ENCODE results near the gene SELENOH. TPM values are rescaled to one million over a fixed set of nuclear protein-coding genes. Genes with fewer than 3 reads are reported as not detected.

SELENOH gene
- polyA plus RNA-seq, 1 donor (not counting 4 experiments of a cell fraction or from before 2014, with no cell fraction given) = 88.2 TPM

DNA sequence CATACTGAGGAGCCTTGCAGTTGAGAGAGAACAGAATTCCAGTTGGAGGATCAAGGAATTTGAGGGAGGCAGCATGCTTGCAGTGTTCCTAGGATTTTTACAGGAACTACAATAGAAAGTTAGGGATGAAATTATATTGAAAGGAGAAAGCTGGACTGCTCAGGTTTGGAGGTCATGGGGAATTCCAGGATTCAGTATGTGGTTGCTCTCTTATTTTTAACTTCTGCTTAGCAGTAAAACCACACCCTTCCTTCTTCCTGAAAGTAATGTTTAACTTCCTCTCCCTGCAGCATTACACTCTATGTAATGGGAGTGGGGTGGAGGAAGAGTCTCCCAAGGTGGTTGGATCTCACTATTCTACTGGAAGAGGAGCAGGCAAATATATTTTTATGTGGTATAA, 51.6 kb downstream of the SELENOH start:
- dilution Hi-C loops (cut with MboI; ENCODE audit: extremely low pct_ligation_motif_present, low sequenced_read_pairs) = no loop called here
- Histone ChIP-seq H3K36me3 (ENCODE audit: control insufficient read depth in 2 of 2, extremely low read depth in 1 of 2, insufficient read depth in 2 of 2, low read length in 2 of 2) (peaks cover 22 to 26% of the 10 kb centered on the region in 2 experiments), H3K27me3 (ENCODE audit: control insufficient read depth, extremely low read depth, insufficient read depth, low read length) (no peaks in the 10 kb centered on the region), H3K9ac (ENCODE audit: control insufficient read depth, extremely low read depth, insufficient read depth, low read length) (peak overlapping the region; percentile 41), H2AFZ (ENCODE audit: control insufficient read depth, low read length) (no peak overlapping the region), H3K27ac (ENCODE audit: control insufficient read depth, insufficient read depth, low read length) (peak overlapping the region; percentile 66), H3K4me3 (ENCODE audit: control insufficient read depth in 2 of 3, extremely low read depth in 1 of 3, insufficient read depth in 2 of 3, low read depth in 1 of 3, low read length in 3 of 3) (no peak overlapping the region), H3K79me2 (ENCODE audit: control insufficient read depth, insufficient read depth, low read length) (peaks cover 90% of the 10 kb centered on the region), H3K9me3 (ENCODE audit: control insufficient read depth, low read depth, low read length) (no peaks in the 10 kb centered on the region), H3K4me1 (ENCODE audit: control insufficient read depth, extremely low read depth, insufficient read depth, low read length) (peaks cover 41% of the 10 kb centered on the region), H3K9me1 (ENCODE audit: control insufficient read depth, extremely low read depth, insufficient read depth, low read length) (no peaks in the 10 kb centered on the region), H3K4me2 (ENCODE audit: control insufficient read depth, extremely low read depth, insufficient read depth, low read depth, low read length) (peak overlapping the region; percentile 67), H4K20me1 (ENCODE audit: control insufficient read depth, extremely low read depth, insufficient read depth, low read length) (peaks cover 5% of the 10 kb centered on the region)
- peak; percentile 61 for FAIRE-seq
- DNase-seq (ENCODE audit: low read depth, low spot score) = no peak
- TF ChIP-seq, protein P1, sequence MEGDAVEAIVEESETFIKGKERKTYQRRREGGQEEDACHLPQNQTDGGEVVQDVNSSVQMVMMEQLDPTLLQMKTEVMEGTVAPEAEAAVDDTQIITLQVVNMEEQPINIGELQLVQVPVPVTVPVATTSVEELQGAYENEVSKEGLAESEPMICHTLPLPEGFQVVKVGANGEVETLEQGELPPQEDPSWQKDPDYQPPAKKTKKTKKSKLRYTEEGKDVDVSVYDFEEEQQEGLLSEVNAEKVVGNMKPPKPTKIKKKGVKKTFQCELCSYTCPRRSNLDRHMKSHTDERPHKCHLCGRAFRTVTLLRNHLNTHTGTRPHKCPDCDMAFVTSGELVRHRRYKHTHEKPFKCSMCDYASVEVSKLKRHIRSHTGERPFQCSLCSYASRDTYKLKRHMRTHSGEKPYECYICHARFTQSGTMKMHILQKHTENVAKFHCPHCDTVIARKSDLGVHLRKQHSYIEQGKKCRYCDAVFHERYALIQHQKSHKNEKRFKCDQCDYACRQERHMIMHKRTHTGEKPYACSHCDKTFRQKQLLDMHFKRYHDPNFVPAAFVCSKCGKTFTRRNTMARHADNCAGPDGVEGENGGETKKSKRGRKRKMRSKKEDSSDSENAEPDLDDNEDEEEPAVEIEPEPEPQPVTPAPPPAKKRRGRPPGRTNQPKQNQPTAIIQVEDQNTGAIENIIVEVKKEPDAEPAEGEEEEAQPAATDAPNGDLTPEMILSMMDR (optimal IDR thresholded peaks at IDR 0.05 in 1 of 3, IDR thresholded peaks at IDR 0.05 in 1 of 3, conservative IDR thresholded peaks at IDR 0.05 in 1 of 3; ENCODE audit: extremely low read depth in 1 of 3, insufficient read depth in 2 of 3, low read length in 3 of 3) = no peak
- TF ChIP-seq EZH2 (IDR thresholded peaks at IDR 0.05; ENCODE audit: low read length) = no peak

Small RNA genes lying within 50 kb of the gene (small RNA-seq; reads per million reads assigned to genes)
- gene AP001931.1 (ENCODE audit: insufficient read length in 3 of 3, low read depth in 3 of 3, low replicate concordance in 1 of 3) = 0 reads per million in 3 experiments
- 0 reads per million in 3 experiments for gene TMX2-CTNND1 (ENCODE audit: insufficient read length in 3 of 3, low read depth in 3 of 3, low replicate concordance in 1 of 3)

Other genes starting within 250 kb of the SELENOH start
- gene SLC43A1, start 225.8 kb upstream of the SELENOH start, polyA plus RNA-seq = 0.45 to 0.91 TPM (median 0.75 TPM) in 3 replicates
- gene TIMM10, start 210.7 kb upstream of the SELENOH start, polyA plus RNA-seq = 65.7 to 92.2 TPM (median 70.9 TPM) in 3 replicates
- not detected in 3 replicates for gene SMTNL1, start 203.9 kb upstream of the SELENOH start, polyA plus RNA-seq
- 56.6 to 91.9 TPM (median 83.0 TPM) in 3 replicates for gene UBE2L6, start 173.8 kb upstream of the SELENOH start, polyA plus RNA-seq
- 12.8 to 21.9 TPM (median 14.4 TPM) in 3 replicates for gene SERPING1, start 143.8 kb upstream of the SELENOH start, polyA plus RNA-seq
- 0.05 to 0.14 TPM in 2 of 3 replicates, not detected in the other for gene YPEL4, start 91.6 kb upstream of the SELENOH start, polyA plus RNA-seq
- gene CLP1, start 83.7 kb upstream of the SELENOH start, polyA plus RNA-seq = 24.6 to 41.7 TPM (median 25.0 TPM) in 3 replicates
- gene ZDHHC5, start 73.4 kb upstream of the SELENOH start, polyA plus RNA-seq = 78.8 to 94.6 TPM (median 79.3 TPM) in 3 replicates
- gene MED19, start 29.3 kb upstream of the SELENOH start, polyA plus RNA-seq = 16.3 to 21.8 TPM (median 19.3 TPM) in 3 replicates
- gene TMX2, start 28.9 kb upstream of the SELENOH start, polyA plus RNA-seq = 92.8 to 101 TPM (median 93.6 TPM) in 3 replicates
- not detected in 3 replicates for gene BTBD18, start 10.3 kb downstream of the SELENOH start, polyA plus RNA-seq
- gene CTNND1, start 20.3 kb downstream of the SELENOH start, polyA plus RNA-seq = 125 to 187 TPM (median 144 TPM) in 3 replicates

Measured in keratinocyte (primary cell).